Gastroesophageal sphincter (tissue), 4 donors: ENCODE measurements around the gene NKAIN1. TPM values are rescaled to one million over a fixed set of nuclear protein-coding genes. Genes with fewer than 3 reads are reported as not detected.
"Not testable (repeated sequence)": the region's sequence is repeated elsewhere in the genome, so short reads cannot be mapped to it uniquely, and the experiment has no call there.

Source experiments
- ATAC-seq: fragments of 150-250 bp; one replicate; pipeline ENCODE4 v1.9.1; 2016; ENCODE audit warnings: mild to moderate bottlenecking, moderate library complexity
- H3K27ac ChIP-seq, 4 donors: fragments of 200-600 bp; sonication (generic) in 3 of 4; 1 replicate in 3 of 4; 2 replicates in 1 of 4; pipeline ENCODE4 v1.5.1; 2016 to 2019
- H3K27me3 ChIP-seq: fragments of 200-600 bp; sonication (generic); one replicate; pipeline ENCODE4 v1.5.1; 2019
- H3K36me3 ChIP-seq, 2 donors: fragments of 200-600 bp; sonication (generic); one replicate each; pipeline ENCODE4 v1.5.1; 2019; ENCODE audit warnings: control low read depth in 1 of 2
- H3K4me1 ChIP-seq, 3 donors: fragments of 200-600 bp; sonication (generic); 1 replicate in 2 of 3; 2 replicates in 1 of 3; pipeline ENCODE4 v1.5.1; 2016 to 2019; ENCODE audit warnings: control low read depth in 2 of 3
- H3K4me3 ChIP-seq, 2 donors: fragments of 200-600 bp; sonication (generic); one replicate each; pipeline ENCODE4 v1.5.1; 2019; ENCODE audit warnings: mild to moderate bottlenecking in 1 of 2, moderate library complexity in 1 of 2
- H3K9me3 ChIP-seq, 3 donors: fragments of 200-600 bp; sonication (generic); one replicate each; pipeline ENCODE4 v1.5.1; 2017 to 2019; ENCODE audit warnings: control low read depth in 2 of 3
- CTCF ChIP-seq, 4 experiments: fragments of 200-600 bp in 2 of 4; fragments of 450-650 bp in 2 of 4; sonication (generic) in 1 of 4; IDR thresholded peaks; one replicate each; pipeline ENCODE4 v1.5.1; 2017 to 2019; ENCODE audit warnings: antibody characterized with exemption in 4 of 4, mild to moderate bottlenecking in 2 of 4, moderate library complexity in 2 of 4
- EP300 ChIP-seq: sonication (generic); formaldehyde crosslinking; IDR thresholded peaks from one replicate; pipeline ENCODE4 v1.6.1; 2017; ENCODE audit warnings: antibody characterized with exemption, mild to moderate bottlenecking
- POLR2A ChIP-seq, 2 donors: fragments of 450-650 bp; IDR thresholded peaks; one replicate each; pipeline ENCODE4 v1.6.1; 2017; ENCODE audit warnings: antibody characterized with exemption in 2 of 2, mild to moderate bottlenecking in 2 of 2, moderate library complexity in 1 of 2
- POLR2AphosphoS5 ChIP-seq: sonication (generic); formaldehyde crosslinking; IDR thresholded peaks from one replicate; pipeline ENCODE4 v1.6.1; 2017; ENCODE audit warnings: antibody characterized with exemption
- WGBS, 2 donors: methylation state at CpG; one replicate each; pipeline ENCODE4 v1.1.5; 2018; ENCODE audit warnings: low coverage in 1 of 2; 5-methylcytosine and 5-hydroxymethylcytosine counted together
- total RNA-seq, 4 donors: library from RNA; depleted of rRNA; stranded (reverse); fragments of >200 nt; gene quantifications; one replicate each; pipeline ENCODE4 v1.1.0, GENCODE V29; 2016

NKAIN1 gene
- total RNA-seq, 4 donors from 2014 or later, result not detected

- ATAC-seq, result no peak
- TF ChIP-seq EP300, result no peak
- TF ChIP-seq POLR2A (IDR thresholded peaks at IDR 0.05), result no peak
- TF ChIP-seq POLR2AphosphoS5, result no peak
- TF ChIP-seq CTCF (IDR thresholded peaks at IDR 0.05), result no peak
- WGBS, 2 donors, result 78 to 100% methylated on average over 1 to 8 of the region's 8 CpGs
- H3K27ac ChIP-seq, result no peak overlapping the region
- H3K27me3 ChIP-seq, result peaks cover 14% of the 10 kb centered on the region
- H3K4me1 ChIP-seq, result no peaks in the 10 kb centered on the region
- H3K9me3 ChIP-seq, result no peaks in the 10 kb centered on the region
- no peak overlapping the region for H3K4me3 ChIP-seq
- H3K36me3 ChIP-seq, result no peaks in the 10 kb centered on the region
Observed at GRCh38 chr1:31199236-31199790, 40.4 kb downstream of the NKAIN1 start.

DNA sequence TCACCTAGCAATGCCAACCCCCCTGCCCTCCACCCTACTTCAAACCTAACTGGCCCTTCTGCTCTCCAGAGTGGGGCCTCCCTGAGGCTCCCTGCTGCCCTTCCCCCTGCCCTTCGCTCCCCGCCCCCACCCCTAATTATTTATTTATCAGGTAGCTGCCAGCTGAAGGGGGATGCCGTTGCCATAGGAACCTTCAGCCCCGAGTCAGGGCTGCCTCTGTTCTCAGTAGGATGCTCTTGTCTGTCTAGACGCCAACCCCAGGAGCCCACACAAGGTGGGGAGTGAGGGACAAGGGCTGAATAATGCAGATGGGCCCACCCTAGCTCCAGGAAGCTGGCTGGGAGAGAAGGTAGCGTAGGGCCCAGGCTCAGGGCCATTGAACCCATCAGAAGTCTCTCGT lies 41.1 kb downstream of the NKAIN1 start:
- no peak overlapping the region for H3K4me3 ChIP-seq
- H3K9me3 ChIP-seq, result no peaks in the 10 kb centered on the region
- no peaks in the 10 kb centered on the region for H3K4me1 ChIP-seq
- no peak for ATAC-seq
- H3K36me3 ChIP-seq, result no peaks in the 10 kb centered on the region
- WGBS, 2 donors, result no CpG with 5 or more reads among the region's 7 CpGs
- H3K27ac ChIP-seq, result no peak overlapping the region
- TF ChIP-seq POLR2A (IDR thresholded peaks at IDR 0.05) (no peak), POLR2AphosphoS5 (no peak), CTCF (IDR thresholded peaks at IDR 0.05) (no peak), EP300 (no peak)
- H3K27me3 ChIP-seq, result peaks cover 14% of the 10 kb centered on the region

- no peak for ATAC-seq
- Histone ChIP-seq H3K4me3 (no peak overlapping the region), H3K27me3 (peaks cover 14% of the 10 kb centered on the region), H3K9me3 (no peaks in the 10 kb centered on the region), H3K27ac (no peak overlapping the region), H3K4me1 (no peaks in the 10 kb centered on the region), H3K36me3 (no peaks in the 10 kb centered on the region)
- WGBS, 2 donors, result 86 to 87% methylated on average over 3 to 7 of the region's 7 CpGs
- TF ChIP-seq EP300 (no peak), POLR2A (IDR thresholded peaks at IDR 0.05) (no peak), CTCF (IDR thresholded peaks at IDR 0.05) (no peak), POLR2AphosphoS5 (no peak)
Observed at GRCh38 chr1:31198150-31198549, 41.5 kb downstream of the NKAIN1 start.

DNA sequence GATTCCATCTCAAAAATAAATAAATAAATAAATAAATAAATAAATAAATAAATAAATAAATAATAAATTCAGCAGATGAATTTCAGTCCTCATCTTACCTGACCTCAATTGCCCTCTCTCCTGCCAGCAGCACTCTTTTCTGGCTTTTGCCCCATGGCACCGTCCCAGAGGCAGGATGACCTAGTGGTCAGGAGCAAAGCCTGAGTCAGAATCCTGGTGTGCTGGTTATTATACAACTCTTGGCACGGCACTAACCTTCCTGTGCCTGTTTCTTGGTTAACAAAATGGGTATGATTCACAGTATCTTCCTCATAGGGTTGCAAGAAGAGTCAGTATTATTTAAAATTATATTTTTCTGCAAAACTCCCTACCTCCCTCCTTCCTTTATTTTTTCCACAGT lies 43.0 kb downstream of the NKAIN1 start:
- 57% methylated on average over 1 to 2 of the region's 2 CpGs for whole genome bisulfite sequencing, 2 donors
- no peak overlapping the region for H3K4me3 ChIP-seq
- TF ChIP-seq POLR2A (IDR thresholded peaks at IDR 0.05) (no peak), CTCF (IDR thresholded peaks at IDR 0.05) (no peak), POLR2AphosphoS5 (no peak)
- no peak overlapping the region for H3K27ac ChIP-seq
- ATAC-seq, result no peak
- no peaks in the 10 kb centered on the region for H3K4me1 ChIP-seq
- no peaks in the 10 kb centered on the region for H3K36me3 ChIP-seq
- H3K9me3 ChIP-seq, result no peaks in the 10 kb centered on the region
- peaks cover 14% of the 10 kb centered on the region for H3K27me3 ChIP-seq

- 69 to 81% methylated on average over 8 to 9 of the region's 10 CpGs for WGBS, 2 donors
- H3K36me3 ChIP-seq, H3K9me3 ChIP-seq, ATAC-seq, H3K27ac ChIP-seq, H3K4me3 ChIP-seq, H3K4me1 ChIP-seq: not testable (repeated sequence)
- H3K27me3 ChIP-seq, result peaks cover 14% of the 10 kb centered on the region
Observed at GRCh38 chr1:31195267-31195666, 44.4 kb downstream of the NKAIN1 start.
